GM12878 (cell line): Measurements from ENCODE around the gene DRD1. TPM values are rescaled to one million over a fixed set of nuclear protein-coding genes. Genes with fewer than 3 reads are reported as not detected.

ENCODE experiments used
- ATAC-seq: fragments of 200-7000 bp; cut with Tn5 transposase; 3 replicates; pipeline ENCODE4 v1.9.1; 2020; ENCODE audit warnings: mild to moderate bottlenecking, moderate library complexity
- BruUV-seq: library from RNA; stranded (reverse); fragments of 400-500 nt; replicated peaks from 2 replicates; lab custom pipeline; 2021; lab: Mats Ljungman, UMichigan
- CTCF ChIA-PET: fragments of 300-600 bp; sonication (Branson Sonifier 250); formaldehyde crosslinking; extraction: SDS; loops from one replicate; lab custom pipeline; 2021; ENCODE audit warnings: inconsistent platforms; lab: Yijun Ruan, JAX
- POLR2A ChIA-PET: fragments of 350-600 bp; formaldehyde crosslinking; extraction: SDS; loops from one replicate; lab custom pipeline; 2021; ENCODE audit warnings: inconsistent platforms; lab: Charles Lee
- RAD21 ChIA-PET: fragments of 300-600 bp; sonication (Branson Sonifier 250); formaldehyde crosslinking; loops from one replicate; lab custom pipeline; 2023; ENCODE audit warnings: antibody characterized with exemption; ENCODE audit not compliant: unreplicated experiment; lab: Charles Lee
- SMC1A ChIA-PET: fragments of 300-600 bp; sonication (Branson Sonifier 250); formaldehyde crosslinking; loops from one replicate; lab custom pipeline; 2023; ENCODE audit not compliant: unreplicated experiment, uncharacterized antibody; lab: Charles Lee
- DNase-seq: peaks from one replicate; pipeline ENCODE4 v3.0.0-alpha.2; 2011; ENCODE audit warnings: low read depth, low spot score
- FAIRE-seq: peaks from 3 replicates; lab custom pipeline; 2011; peaks lifted over from hg19 to GRCh38; lab: Jason Lieb, UNC
- H2AFZ ChIP-seq: 2 replicates; pipeline ENCODE4 v1.6.0; 2011; ENCODE audit warnings: low read depth, low read length, control low read depth; ENCODE audit not compliant: control insufficient read depth
- H3K27ac ChIP-seq: 2 replicates; pipeline ENCODE4 v1.5.1; 2011; ENCODE audit warnings: control low read depth; ENCODE audit not compliant: control insufficient read depth, insufficient read depth
- H3K27me3 ChIP-seq, 2 experiments: replicated peaks in 1 of 2; 2 replicates each; pipeline versions ENCODE4 v1.6.0 to v1.6.1; 2011; ENCODE audit warnings: low read length in 1 of 2; ENCODE audit not compliant: control insufficient read depth in 2 of 2, insufficient read depth in 2 of 2
- H3K36me3 ChIP-seq, 2 experiments: 2 replicates each; pipeline ENCODE4 v1.5.1; 2011; ENCODE audit warnings: low read length in 1 of 2; ENCODE audit not compliant: control insufficient read depth in 2 of 2, insufficient read depth in 2 of 2
- H3K4me1 ChIP-seq: 2 replicates; pipeline ENCODE4 v1.6.1; 2011; ENCODE audit warnings: mild to moderate bottlenecking, low read length, moderate library complexity, mixed read lengths; ENCODE audit not compliant: control insufficient read depth, insufficient read depth
- H3K4me2 ChIP-seq: 2 replicates; pipeline ENCODE4 v1.6.0; 2011; ENCODE audit warnings: control low read depth; ENCODE audit not compliant: control insufficient read depth, insufficient read depth
- H3K4me3 ChIP-seq: fragments of 200-600 bp; sonication (generic); 2 replicates; pipeline ENCODE4 v1.5.1; 2016
- H3K79me2 ChIP-seq: 2 replicates; pipeline ENCODE4 v1.6.0; 2011; ENCODE audit warnings: low read length; ENCODE audit not compliant: control insufficient read depth, insufficient read depth
- H3K9ac ChIP-seq: 2 replicates; pipeline ENCODE4 v1.8.0; 2011; ENCODE audit warnings: low read length, control low read depth, mixed read lengths; ENCODE audit not compliant: control insufficient read depth, insufficient read depth
- H3K9me3 ChIP-seq: replicated peaks from 3 replicates; pipeline ENCODE4 v1.5.1; 2011; ENCODE audit warnings: mild to moderate bottlenecking, low read length; ENCODE audit not compliant: control insufficient read depth, insufficient read depth
- H4K20me1 ChIP-seq: 2 replicates; pipeline ENCODE4 v1.6.0; 2011; ENCODE audit not compliant: control insufficient read depth, insufficient read depth
- BHLHE40 ChIP-seq, 2 experiments: fragments of 450-650 bp in 1 of 2; IDR thresholded peaks; 2 replicates each; pipeline ENCODE4 v1.6.1; 2011 to 2017; ENCODE audit warnings: low read depth in 2 of 2, borderline replicate concordance in 1 of 2, improper control_type of control experiment in 1 of 2, low read length in 1 of 2, mild to moderate bottlenecking in 1 of 2
- CTCF ChIP-seq, 3 experiments: IDR thresholded peaks in 2 of 3; conservative IDR thresholded peaks in 1 of 3; 2 replicates each; pipeline ENCODE4 v1.5.1; 2011; ENCODE audit warnings: low read depth in 3 of 3, low read length in 3 of 3, mild to moderate bottlenecking in 3 of 3, control low read depth in 2 of 3, moderate library complexity in 2 of 3, inconsistent platforms in 1 of 3, mixed read lengths in 1 of 3; ENCODE audit not compliant: control insufficient read depth in 2 of 3, insufficient read depth in 1 of 3; ENCODE audit errors: extremely low read depth in 1 of 3
- ESRRA ChIP-seq: IDR thresholded peaks from 2 replicates; pipeline ENCODE4 v1.6.1; 2012; ENCODE audit warnings: mild to moderate bottlenecking, low read length, improper control_type of control experiment
- GATAD2B ChIP-seq: fragments of 450-650 bp; conservative IDR thresholded peaks from 2 replicates; pipeline ENCODE4 v1.6.1; 2017; ENCODE audit warnings: low read depth, mild to moderate bottlenecking, moderate library complexity
- IRF4 ChIP-seq: IDR thresholded peaks from 2 replicates; pipeline ENCODE4 v1.6.1; 2011; ENCODE audit warnings: low read depth, low read length
- JUNB ChIP-seq: IDR thresholded peaks from 2 replicates; pipeline ENCODE4 v1.6.1; 2016; ENCODE audit warnings: antibody characterized with exemption, mild to moderate bottlenecking
- NFYB ChIP-seq: IDR thresholded peaks from 2 replicates; pipeline ENCODE4 v1.6.1; 2011; ENCODE audit warnings: low read depth, mild to moderate bottlenecking, low read length, improper control_type of control experiment, moderate library complexity; ENCODE audit not compliant: insufficient read depth
- NR2F1 ChIP-seq: fragments of 450-650 bp; conservative IDR thresholded peaks from 2 replicates; pipeline ENCODE4 v1.6.1; 2017; ENCODE audit warnings: mild to moderate bottlenecking
- POLR2AphosphoS5 ChIP-seq: IDR thresholded peaks from 2 replicates; pipeline ENCODE4 v1.6.1; 2011; ENCODE audit warnings: mild to moderate bottlenecking, low read length, inconsistent platforms
- RAD21 ChIP-seq: IDR thresholded peaks from 2 replicates; pipeline ENCODE4 v1.6.1; 2011; ENCODE audit warnings: mild to moderate bottlenecking, low read depth, low read length, moderate library complexity; ENCODE audit not compliant: insufficient read depth
- REST ChIP-seq: IDR thresholded peaks from 2 replicates; pipeline ENCODE4 v1.6.1; 2012; ENCODE audit warnings: mild to moderate bottlenecking, low read depth, low read length
- RFX5 ChIP-seq: IDR thresholded peaks from 2 replicates; pipeline ENCODE4 v1.6.1; 2011; ENCODE audit warnings: low read depth, low read length, improper control_type of control experiment
- RUNX3 ChIP-seq: IDR thresholded peaks from 2 replicates; pipeline ENCODE4 v1.6.1; 2012; ENCODE audit warnings: low read length, inconsistent platforms
- ZNF274 ChIP-seq: IDR thresholded peaks from one replicate; pipeline ENCODE4 v1.8.0; 2011; ENCODE audit not compliant: insufficient read length, insufficient read depth
- WGBS: methylation state at CpG from one replicate; pipeline ENCODE4 v1.1.6; 2016; ENCODE audit warnings: low lambda C conversion rate; ENCODE audit not compliant: insufficient replicate concordance, insufficient coverage; ENCODE audit errors: missing lambda C conversion rate; 5-methylcytosine and 5-hydroxymethylcytosine counted together
- in situ Hi-C: fragments of 300-500 bp; cut with MboI; formaldehyde crosslinking; loops from 9 replicates; pipeline ENCODE4 v1.14.3; 2018; ENCODE audit warnings: mixed read lengths
- intact Hi-C: fragments of 100-400 bp; cut with micrococcal nuclease; formaldehyde crosslinking; loops from one replicate; pipeline ENCODE4 v1.14.2; 2022; ENCODE audit not compliant: unreplicated experiment
- polyA plus RNA-seq, 11 experiments: library from polyadenylated mRNA; depleted of rRNA in 4 of 11; unstranded in 6 of 11; stranded (reverse) in 5 of 11; fragments of >200 nt; fragmentation: Nextera tagmentation in 4 of 11; fragmentation: Illumina TruSeq in 1 of 11; extraction: Ambion mirVana in 4 of 11; extraction: Trizol in 1 of 11; gene quantifications; 1 replicate in 1 of 11; 2 replicates in 10 of 11; pipeline versions ENCODE4 v1.2.1 to v1.2.3, GENCODE V29; 2011 to 2016; ENCODE audit warnings: inconsistent platforms in 2 of 11, missing spikeins in 2 of 11, low read depth in 1 of 11
- total RNA-seq, 4 experiments: library from RNA; depleted of rRNA in 3 of 4; stranded (reverse); fragments of >200 nt in 3 of 4; fragmentation: Illumina TruSeq in 1 of 4; extraction: Trizol in 1 of 4; gene quantifications; 2 replicates each; pipeline versions ENCODE4 v1.2.1 to v1.2.3, GENCODE V29; 2013 to 2021

DRD1 gene
- total and polyA plus RNA-seq, 10 of the 15 experiments (the other 5 are each of a cell fraction or from before 2014, with no cell fraction given), result not detected

- ATAC-seq, result peak; percentile 96
- H3K9me3 ChIP-seq, result no peaks in the 10 kb centered on the region
- in situ Hi-C loops, result no loop called here
- peak; percentile 30 for DNase-seq
- CTCF ChIA-PET, result interaction anchor here (0.8 to 1.4 kb wide), 2 partner anchors 14 to 506 kb away, joined by 3 to 5 read pairs; partner anchors contain the start of gene DRD1
- H3K4me2 ChIP-seq, result no peak overlapping the region
- no peak overlapping the region for H2AFZ ChIP-seq
- no peak overlapping the region for H3K27ac ChIP-seq
- no peaks in the 10 kb centered on the region for H3K36me3 ChIP-seq
- POLR2A ChIA-PET, result no interaction called here
- 53% methylated on average over 1 of the region's 1 CpG for WGBS
- no peaks in the 10 kb centered on the region for H4K20me1 ChIP-seq
- no peak overlapping the region for H3K4me3 ChIP-seq
- no peak overlapping the region for H3K9ac ChIP-seq
- H3K79me2 ChIP-seq, result no peaks in the 10 kb centered on the region
- TF ChIP-seq ZNF274, result no peak
- TF ChIP-seq RAD21, result peak; percentile 26
- peak; percentile 8; the same call in 1 of the 2 replicates for TF ChIP-seq NFYB
- no peak for TF ChIP-seq REST
- TF ChIP-seq RFX5, result no peak
- peak in 1 of 3 experiments; percentile 14; a peak in 1 of 6 replicates for TF ChIP-seq CTCF (IDR thresholded peaks at IDR 0.05 in 2 of 3, conservative IDR thresholded peaks at IDR 0.05 in 1 of 3; ENCODE audit: control insufficient read depth in 2 of 3, extremely low read depth in 1 of 3, insufficient read depth in 1 of 3, low read depth in 3 of 3, low read length in 3 of 3)
- 0 out of 2 replicates have a peak, but pooled peaks have one; percentile 33 for TF ChIP-seq IRF4
- TF ChIP-seq RUNX3, result peak; percentile 54; the same call in 1 of the 2 replicates
- peak; percentile 52; the same call in 1 of the 2 replicates for TF ChIP-seq NR2F1
- TF ChIP-seq POLR2AphosphoS5, result no peak
- no peak for TF ChIP-seq BHLHE40 (IDR thresholded peaks at IDR 0.05; ENCODE audit: borderline replicate concordance in 1 of 2, low read depth in 2 of 2, low read length in 1 of 2)
- TF ChIP-seq JUNB, result peak; percentile 37; the same call in 1 of the 2 replicates
- no peak for TF ChIP-seq ESRRA
- TF ChIP-seq GATAD2B, result no peak
- no peaks in the 10 kb centered on the region; a peak in 1 of 4 replicates for H3K27me3 ChIP-seq
- RAD21 ChIA-PET, result no interaction called here
- FAIRE-seq, result peak; percentile 69
- H3K4me1 ChIP-seq, result peaks cover 6% of the 10 kb centered on the region; the same call in 1 of the 2 replicates
- BruUV-seq, result no TSS peak
- intact Hi-C loops, result loop anchor here (5.0 kb wide), 1 partner anchor 505 kb away; no protein-coding TSS in a partner anchor
- SMC1A ChIA-PET, result interaction anchor here (0.5 to 1.7 kb wide), 4 partner anchors 19 to 550 kb away, joined by 3 to 4 read pairs (median 3); no protein-coding TSS in a partner anchor
These were observed 13.5 kb upstream of the DRD1 start for GRCh38 chr5:175457466-175457865.
